GM21515 (cell line): Measurements from ENCODE around the gene KRT32.

ENCODE experiments used
- ATAC-seq: cut with Tn5 transposase; IDR thresholded peaks from one replicate; pipeline ENCODE4 v1.9.1; 2021; ENCODE audit not compliant: unreplicated experiment

KRT32 gene

GRCh38 chr17:41466988-41467387 is at the start of gene KRT32:
TSS of gene KRT32 (minus strand) at chr17:41467386. CDS start at chr17:41467325, 61 bp downstream.
- no peak for ATAC-seq

- ATAC-seq = no peak
These were observed 49.7 kb upstream of the KRT32 start for GRCh38 chr17:41516830-41517283.

GRCh38 chr17:41516147-41516829 is 49.1 kb upstream of the KRT32 start:
- ATAC-seq = no peak

- no peak for ATAC-seq
These were observed 46.0 kb upstream of the KRT32 start for GRCh38 chr17:41513168-41513547.

- no peak for ATAC-seq
These were observed 45.5 kb upstream of the KRT32 start for GRCh38 chr17:41512546-41513167.

- no peak for ATAC-seq
These were observed 44.5 kb upstream of the KRT32 start for GRCh38 chr17:41511716-41512115.

GRCh38 chr17:41511116-41511515 is 43.9 kb upstream of the KRT32 start:
- ATAC-seq = no peak

- no peak for ATAC-seq
These were observed 43.3 kb upstream of the KRT32 start for GRCh38 chr17:41510251-41511065.

GRCh38 chr17:41507315-41507880 is 40.2 kb upstream of the KRT32 start:
- ATAC-seq = no peak

- no peak for ATAC-seq
These were observed 38.9 kb upstream of the KRT32 start for GRCh38 chr17:41505809-41506767.

- ATAC-seq = no peak
These were observed 38.0 kb upstream of the KRT32 start, which contains the start of gene KRT13 for GRCh38 chr17:41505007-41505808. TSS of gene KRT13 (minus strand) at chr17:41505612. CDS start at chr17:41505550, 62 bp downstream.

GRCh38 chr17:41504246-41504977 is 37.2 kb upstream of the KRT32 start:
- no peak for ATAC-seq

- ATAC-seq = no peak
These were observed 36.0 kb upstream of the KRT32 start for GRCh38 chr17:41503202-41503601.

GRCh38 chr17:41500131-41500911 is 33.1 kb upstream of the KRT32 start:
- ATAC-seq = no peak

- no peak for ATAC-seq
These were observed 32.5 kb upstream of the KRT32 start for GRCh38 chr17:41499714-41500113.

GRCh38 chr17:41498276-41498675 is 31.1 kb upstream of the KRT32 start:
- ATAC-seq = no peak

- ATAC-seq = peak; percentile 72
These were observed 29.8 kb upstream of the KRT32 start for GRCh38 chr17:41496803-41497484.
